SHP77 treated with DMSO at 0.1 percent for 48 hours (cell line): ENCODE results near the gene FYB1.
A peak's percentile ranks its signal among the peaks of the same experiment; 100 is the strongest.
"Not testable (repeated sequence)": the region's sequence is repeated elsewhere in the genome, so short reads cannot be mapped to it uniquely, and the experiment has no call there.

ENCODE experiments used
- DNase-seq: peaks from one replicate; lab custom pipeline; 2025; lab: John Stamatoyannopoulos, UW

The FYB1 gene

GRCh38 chr5:39226100-39226451, 6.7 kb upstream of the FYB1 start:
- no peak for DNase-seq

- no peak for DNase-seq
Measured at GRCh38 chr5:39225405-39226099, 6.2 kb upstream of the FYB1 start.

DNA sequence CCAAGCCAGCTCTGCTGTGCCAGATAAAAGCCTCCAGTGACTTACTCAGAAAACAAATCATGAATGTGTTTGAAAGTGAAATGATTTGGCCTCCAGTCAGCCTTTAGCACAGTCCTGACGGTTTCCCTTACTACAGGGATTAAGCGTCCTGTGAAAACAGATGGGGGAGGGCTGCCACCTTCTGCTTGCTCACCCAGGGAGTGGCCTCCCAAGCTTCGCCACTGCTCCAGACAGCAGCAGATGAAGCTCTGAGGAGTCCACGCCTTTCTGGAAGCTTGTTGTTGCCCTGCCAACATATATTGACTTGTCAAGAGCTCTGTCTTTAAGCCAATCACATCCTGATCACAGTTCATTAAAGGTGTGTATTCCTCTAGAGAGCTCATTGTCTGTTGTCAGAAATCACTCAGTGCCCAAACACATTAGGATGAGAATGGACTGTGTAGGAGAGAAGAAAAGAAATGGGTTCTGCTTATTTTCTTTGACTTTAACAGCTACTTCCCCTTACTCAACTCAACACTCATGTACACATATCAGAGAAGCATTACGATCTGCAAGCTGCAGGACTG, 4.9 kb upstream of the FYB1 start:
- DNase-seq, result no peak

GRCh38 chr5:39223565-39224156, 4.3 kb upstream of the FYB1 start:
- DNase-seq, result no peak

- DNase-seq, result not testable (repeated sequence)
Measured at GRCh38 chr5:39221671-39222070, 2.3 kb upstream of the FYB1 start.

- no peak for DNase-seq
Measured at GRCh38 chr5:39220280-39221030, 1.1 kb upstream of the FYB1 start.

DNA sequence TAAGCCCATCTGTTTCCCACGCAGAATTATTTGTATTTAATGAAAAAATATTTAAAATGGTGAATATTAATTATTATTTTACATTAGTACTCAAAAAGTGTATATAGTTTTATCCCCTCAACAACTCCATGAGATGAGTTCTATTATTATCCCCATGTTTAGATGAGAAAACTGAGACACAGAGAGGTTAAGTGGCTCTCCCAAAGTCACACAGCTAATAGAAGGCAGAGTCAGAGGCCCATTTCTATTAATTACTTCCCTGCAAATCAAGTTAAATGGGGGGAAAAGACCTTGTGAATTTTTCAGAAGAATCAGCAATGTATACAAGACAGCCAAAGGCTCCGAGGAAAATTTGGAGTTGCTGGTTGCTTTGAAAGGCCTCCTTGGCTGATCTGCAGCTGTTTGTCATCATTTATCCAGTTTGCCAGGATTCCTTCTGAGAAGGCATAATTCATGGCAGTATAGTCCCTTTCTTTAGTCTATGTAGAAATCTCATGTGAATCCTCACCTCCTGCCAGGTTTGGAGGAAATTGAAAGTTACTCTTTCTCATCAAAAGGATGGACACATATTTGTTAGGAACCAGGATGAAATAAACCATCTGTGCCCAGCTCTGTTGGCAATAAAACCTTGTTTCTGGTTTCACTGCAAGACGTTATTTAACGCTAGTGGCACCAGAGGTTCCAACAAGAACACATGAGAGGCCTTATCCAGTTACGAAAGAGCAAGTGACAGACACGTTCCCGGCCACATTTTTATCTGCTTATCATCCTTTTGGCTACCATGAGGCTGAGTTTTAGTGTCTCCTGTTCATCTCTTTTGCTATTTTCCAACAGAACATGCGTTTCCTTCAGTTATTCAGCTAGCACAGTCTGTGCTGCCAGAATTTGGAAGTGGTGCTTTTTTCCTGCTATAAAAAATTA, 621 bp downstream of the FYB1 start:
- no peak for DNase-seq

- DNase-seq, result peak; percentile 79
Measured at GRCh38 chr5:39217365-39218281, 1.7 kb downstream of the FYB1 start.

DNA sequence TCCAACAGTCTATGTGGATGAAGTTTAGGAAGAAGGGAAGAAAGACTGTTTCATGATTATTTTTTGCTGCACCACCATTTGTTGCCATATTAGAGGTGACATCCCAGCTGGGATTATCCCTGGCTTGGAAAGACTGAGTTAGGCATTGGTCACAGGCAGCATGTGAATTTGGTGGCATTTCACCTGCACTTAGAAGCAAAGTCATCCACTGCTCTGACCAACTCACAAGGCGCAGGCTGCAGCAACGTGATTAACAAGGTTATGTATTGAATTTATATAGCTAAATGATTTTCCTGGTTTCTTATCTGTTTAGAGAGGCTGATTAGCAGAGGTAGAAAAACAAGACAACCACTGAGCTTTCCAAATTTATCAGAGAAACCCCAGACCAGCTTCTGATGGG, 2.7 kb downstream of the FYB1 start:
- no peak for DNase-seq

- no peak for DNase-seq
Measured at GRCh38 chr5:39215857-39216256, 3.5 kb downstream of the FYB1 start.

- DNase-seq, result no peak
Measured at GRCh38 chr5:39214912-39215709, 4.3 kb downstream of the FYB1 start.

- no peak for DNase-seq
Measured at GRCh38 chr5:39213447-39214207, 5.7 kb downstream of the FYB1 start.

GRCh38 chr5:39211773-39212172, 7.6 kb downstream of the FYB1 start:
- DNase-seq, result no peak

DNA sequence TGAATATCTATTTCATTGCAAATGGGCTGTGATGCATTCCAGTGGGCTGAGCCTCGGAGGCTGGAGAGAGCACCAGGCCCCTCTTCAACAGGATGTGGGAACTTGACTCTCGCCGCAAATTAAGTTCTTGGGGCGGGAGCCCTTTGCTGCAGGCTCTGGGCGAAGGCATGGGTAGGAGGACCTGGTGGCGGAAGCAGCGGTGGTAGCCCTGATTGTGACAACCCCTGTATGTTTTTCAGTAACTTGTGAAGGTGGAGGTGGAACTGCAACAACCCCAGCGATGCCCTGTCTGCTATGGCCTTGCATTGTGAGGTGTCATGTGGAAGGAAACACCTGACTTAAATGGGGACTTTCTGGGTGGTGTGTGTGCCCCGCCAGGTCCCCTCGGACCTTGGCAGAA, 9.4 kb downstream of the FYB1 start:
- no peak for DNase-seq

GRCh38 chr5:39208471-39208870, 10.9 kb downstream of the FYB1 start:
- DNase-seq, result no peak

GRCh38 chr5:39207345-39208045, 11.9 kb downstream of the FYB1 start:
- DNase-seq, result no peak

DNA sequence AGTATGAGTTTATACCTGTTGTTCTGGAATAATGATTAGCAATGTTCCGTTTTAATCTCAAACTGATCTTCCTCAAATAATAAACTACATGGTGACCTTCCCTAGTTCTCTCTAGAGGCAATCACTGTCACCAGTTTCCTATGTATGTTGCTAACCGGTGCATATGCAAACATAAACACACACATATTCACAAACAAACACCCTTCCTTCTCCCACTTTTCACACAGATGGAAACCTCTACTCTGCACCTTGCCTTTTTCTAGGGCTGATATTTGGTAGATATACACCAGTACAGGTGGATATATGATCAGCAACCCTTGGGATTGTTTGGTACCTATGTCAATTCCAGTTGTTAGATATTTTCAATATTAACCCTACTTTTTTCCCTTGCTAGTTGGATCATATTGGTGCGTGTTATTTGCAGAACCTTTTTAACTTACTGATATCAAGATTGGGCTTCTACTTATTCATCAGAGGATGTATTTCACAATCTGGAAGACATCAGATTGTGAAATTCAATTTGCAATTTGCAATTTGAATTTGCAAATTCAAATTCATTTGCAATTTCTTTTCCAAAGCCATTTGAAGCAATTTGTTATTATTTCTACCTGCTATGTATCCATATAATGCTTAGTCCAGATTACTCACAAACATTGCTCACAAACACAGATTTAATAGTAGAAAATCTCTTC, 12.6 kb downstream of the FYB1 start:
- no peak for DNase-seq

DNA sequence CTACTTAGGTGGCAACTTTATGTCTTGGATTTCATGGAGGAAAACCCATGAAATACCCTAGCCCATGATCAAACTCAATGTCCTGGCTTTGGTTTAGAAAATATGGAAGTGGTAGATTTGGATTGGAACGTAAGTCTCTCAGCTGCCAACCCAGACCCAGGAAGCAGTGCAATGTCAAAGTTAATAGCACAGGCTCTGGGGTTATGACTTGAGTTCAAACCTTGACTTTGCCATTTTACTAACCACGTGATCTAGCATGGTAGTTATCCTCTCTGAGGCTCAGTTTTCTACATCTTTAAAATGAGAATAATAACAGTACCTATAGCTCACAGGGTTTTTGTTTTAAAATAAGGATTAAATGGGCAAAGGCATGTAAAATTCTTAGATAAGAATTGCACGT, 13.8 kb downstream of the FYB1 start:
- DNase-seq, result no peak
